OCI-M1 (cell line): Measurements from ENCODE around the gene ZDHHC24.
"Not testable (repeated sequence)": the region's sequence is repeated elsewhere in the genome, so short reads cannot be mapped to it uniquely, and the experiment has no call there.

Source experiments
- DNase-seq: peaks from one replicate; lab custom pipeline; 2025; lab: John Stamatoyannopoulos, UW

Gene ZDHHC24

DNA sequence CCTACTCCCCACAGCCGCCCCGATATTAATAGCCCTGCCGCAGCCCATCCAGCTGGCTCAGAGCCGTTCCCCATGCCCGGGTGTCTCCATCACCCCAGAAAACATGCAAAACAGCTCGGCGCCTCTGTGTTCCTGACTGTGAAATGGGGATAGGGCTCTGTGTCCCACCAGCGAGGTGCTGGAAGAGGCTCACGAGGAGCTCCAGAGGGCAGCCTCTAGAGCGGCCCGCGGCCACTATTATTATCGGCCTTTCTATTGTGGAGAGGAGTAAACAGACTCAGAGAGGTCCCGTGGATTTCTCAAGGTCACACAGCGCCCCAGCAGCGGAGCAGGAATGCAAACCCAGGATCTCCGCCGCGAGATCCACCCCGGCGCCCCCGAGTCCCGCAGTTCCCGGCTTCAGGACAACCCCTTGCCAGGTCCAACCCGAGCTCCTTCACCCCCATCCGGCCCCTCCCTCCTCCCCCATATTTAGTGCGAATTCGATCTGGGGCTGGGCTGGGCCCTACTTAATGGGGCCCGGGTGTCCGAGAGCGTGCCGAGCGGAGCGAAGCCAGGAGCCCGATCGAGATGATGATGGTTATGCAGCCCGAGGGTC is 619 bp upstream of the ZDHHC24 start, which contains the start of gene ACTN3:
ACTN3 (plus strand) TSS at position 536 of the 598 bp plus-strand sequence; CDS start at position 571, 35 bp downstream.
- no peak for DNase-seq

DNA sequence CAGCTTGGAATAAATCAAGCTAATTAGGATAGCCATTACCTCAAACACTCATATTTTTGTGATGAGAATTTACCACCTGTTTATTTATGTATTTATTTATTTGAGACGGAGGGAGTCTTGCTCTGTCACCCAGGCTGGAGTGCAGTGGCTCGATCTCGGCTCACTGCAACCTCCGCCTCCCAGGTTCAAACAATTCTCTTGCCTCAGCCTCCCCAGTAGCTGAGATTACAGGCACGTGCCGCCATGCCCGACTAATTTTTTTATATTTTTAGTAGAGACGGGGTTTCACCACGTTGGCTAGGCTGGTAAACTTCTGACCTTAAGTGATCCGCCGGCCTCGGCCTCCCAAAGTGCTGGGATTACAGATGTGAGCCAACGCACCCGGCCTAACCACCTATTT is 896 bp downstream of the ZDHHC24 start:
- not testable (repeated sequence) for DNase-seq

DNA sequence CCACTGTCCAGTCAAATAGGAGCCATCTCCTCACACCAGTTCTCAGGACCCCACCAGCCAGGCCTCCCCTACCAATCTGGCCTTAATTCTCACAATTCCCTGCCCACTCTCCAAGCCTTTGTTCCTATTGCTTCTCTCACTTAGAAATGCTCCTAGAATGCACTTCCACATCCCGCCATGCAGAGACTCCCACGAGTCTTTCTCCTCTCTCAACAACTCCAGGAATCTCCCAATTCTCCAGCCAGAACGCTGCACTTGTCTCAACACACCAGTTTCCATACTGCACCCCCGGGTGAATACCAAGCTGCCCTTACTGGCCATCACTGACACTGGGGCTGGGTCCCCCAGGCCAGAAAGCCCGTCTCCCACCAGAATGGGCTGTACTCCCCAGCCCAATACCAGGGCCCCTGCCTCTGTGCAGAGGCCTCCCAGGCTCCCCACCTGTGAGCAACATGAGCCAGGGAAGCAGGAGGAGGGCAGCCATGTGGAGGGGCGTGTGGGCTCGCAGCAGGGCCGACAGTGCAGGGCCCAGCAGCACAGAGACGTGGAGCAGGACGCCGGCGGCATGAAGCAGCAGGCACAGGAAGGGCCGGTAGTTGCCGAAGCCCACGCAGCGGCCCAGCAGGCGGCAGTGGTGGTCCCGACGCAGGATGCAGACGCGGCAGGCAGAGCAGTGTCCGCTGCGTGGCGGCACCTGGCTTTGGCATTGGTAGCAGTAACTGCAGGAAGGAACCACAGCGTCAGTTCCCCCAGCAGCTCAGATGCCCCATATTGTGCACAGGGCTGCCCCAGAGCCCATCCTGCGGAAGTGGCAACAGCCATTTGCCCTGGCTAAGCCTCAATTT is 2.4 kb downstream of the ZDHHC24 start:
- DNase-seq: no peak

DNA sequence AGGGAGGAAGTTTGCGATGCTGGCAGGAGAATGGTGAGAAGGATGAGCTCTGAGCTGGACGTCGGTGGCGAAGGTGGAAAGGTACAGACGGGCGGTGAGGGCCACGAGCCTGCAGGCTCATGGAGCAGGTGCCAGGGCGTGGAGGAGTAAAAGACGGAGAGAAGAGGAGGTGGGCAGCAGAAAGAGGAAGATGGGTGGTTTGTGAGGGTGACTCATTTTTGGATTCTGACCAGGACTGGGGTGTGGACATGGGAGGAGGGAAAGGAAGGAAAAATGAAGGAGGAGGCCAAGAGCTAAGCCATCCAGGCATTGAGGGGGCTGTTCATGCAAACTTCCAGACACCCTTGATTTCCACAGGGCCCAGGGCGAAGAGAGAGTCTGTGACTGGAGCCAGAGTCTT is 3.5 kb downstream of the ZDHHC24 start:
- no peak for DNase-seq

DNA sequence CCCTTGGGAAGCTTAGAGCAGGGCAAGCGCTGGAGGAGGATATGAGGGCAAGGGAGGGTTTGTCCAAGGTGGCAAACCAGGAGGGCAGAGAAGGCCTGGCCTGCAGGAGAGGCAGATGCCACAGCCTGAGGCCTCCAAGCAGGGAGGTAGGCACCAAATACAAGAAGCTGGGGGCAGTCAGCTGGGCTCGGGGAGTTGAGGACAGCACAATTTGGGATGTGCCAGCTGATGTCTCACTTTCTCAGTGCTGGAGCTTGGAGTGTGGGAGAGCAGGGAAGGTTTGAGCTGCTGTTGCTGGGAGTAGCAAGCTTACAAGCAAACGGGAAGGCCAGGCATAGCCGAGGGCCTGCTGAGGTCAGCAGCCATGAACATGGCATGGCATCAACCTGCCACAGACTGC is 4.0 kb downstream of the ZDHHC24 start:
- DNase-seq: no peak

DNA sequence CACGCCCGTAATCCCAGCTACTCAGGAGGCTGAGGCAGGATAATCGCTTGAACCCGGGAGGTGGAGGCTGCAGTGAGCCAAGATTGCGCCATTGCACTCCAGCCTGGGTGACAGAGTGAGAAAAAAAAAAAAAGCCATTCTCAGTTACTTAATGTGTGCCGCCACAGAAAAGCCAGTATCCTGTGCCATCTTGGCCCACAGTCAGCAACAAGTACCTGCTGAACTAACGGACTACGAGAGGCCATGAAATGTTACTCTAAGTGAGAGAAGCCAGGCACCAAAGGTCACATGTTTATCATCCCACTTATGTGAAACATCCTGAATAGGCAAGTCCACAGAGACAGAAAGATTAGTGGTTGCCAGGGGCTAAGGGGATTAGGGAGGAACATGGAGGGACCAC is 5.2 kb downstream of the ZDHHC24 start:
- not testable (repeated sequence) for DNase-seq

DNA sequence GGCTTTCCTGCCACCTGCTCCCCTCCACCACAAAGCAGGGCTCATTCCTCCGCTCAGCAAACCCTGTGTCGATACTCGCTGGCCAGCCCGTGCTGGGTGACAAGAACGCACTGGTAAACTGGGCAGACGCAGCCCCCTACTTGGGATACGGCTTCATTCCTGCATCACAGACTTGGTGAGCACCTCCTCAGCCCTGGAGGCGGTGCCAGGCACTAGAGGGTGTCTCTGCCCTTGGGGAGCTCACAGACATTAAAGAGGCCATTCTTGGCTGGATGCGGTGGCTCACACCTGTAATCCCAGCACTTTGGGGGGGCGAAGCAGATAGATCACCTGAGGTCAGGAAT is 6.0 kb downstream of the ZDHHC24 start:
- no peak for DNase-seq

DNA sequence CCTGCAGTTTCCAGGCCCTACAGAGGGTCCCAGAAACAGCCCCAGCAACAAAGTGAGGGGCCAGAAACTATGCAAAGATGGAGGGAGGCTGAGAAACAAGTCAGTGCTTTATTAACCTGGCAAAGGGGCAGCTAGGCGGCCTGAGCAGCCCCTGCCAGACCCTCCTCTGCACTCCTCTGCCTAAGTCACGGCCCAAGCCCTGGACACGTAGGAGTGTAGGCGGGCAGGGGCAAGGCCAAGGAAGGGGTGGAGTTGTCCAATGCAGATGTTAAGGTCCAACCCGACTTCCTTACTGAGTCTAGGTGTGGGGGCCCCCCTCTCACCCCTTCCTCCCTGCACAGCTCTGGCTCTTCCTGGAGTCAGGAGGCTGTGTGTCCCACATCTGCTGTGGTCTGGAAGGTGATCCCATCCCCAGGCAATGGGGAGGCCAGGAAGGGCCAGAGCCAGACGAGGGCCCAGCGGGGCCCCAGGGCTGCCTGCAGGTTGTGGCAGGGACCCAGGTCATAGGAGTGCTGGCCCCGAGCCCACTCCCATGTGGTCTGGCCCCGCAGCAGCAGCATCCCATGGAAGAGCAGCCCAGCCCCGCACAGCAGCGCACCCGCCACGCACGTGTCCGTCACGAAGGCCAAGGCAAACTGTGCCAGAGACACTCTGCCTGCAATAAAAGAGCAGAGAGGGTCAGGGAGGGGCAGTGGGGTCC is 6.5 kb downstream of the ZDHHC24 start:
- DNase-seq: no peak

DNA sequence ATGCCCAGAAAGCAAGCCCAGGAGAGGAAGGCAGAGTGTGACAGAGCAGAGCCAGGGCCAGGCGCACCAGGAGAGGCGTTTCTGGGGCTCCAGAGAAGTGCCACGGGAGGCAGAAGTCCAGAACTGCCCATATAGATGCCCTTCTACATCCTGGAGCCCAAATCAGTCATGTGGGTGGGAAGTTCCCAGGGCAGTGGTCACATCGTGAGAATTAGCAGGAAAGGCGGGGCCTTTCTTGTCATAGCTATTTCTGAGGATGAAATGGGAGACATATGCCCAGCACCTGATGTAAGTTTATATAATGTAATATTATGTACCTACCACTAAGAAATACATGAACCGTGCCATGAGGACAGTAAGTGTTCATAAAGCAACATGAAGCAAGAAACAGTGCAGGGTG is 13.1 kb downstream of the ZDHHC24 start:
- DNase-seq: no peak

DNA sequence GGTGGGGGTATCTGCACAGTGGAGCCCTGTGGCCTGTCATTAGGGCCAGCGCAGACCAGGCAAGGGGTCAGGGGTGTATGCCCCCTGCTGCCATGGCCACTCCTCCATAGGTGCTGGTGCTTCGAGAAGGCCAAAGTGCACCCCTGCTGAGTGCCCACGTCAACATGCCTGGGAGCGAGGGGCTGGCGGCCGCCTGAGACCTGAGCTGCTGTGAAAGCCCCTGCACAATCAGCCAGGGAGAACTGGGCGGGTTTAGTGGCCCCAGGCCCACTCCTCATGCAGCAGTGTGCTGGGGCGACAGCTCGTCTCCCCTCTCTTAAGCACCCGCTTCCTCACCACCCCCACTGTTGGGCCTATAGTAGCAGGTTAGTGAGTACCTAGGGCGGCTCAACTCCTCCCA is 14.0 kb downstream of the ZDHHC24 start:
- DNase-seq: no peak

DNA sequence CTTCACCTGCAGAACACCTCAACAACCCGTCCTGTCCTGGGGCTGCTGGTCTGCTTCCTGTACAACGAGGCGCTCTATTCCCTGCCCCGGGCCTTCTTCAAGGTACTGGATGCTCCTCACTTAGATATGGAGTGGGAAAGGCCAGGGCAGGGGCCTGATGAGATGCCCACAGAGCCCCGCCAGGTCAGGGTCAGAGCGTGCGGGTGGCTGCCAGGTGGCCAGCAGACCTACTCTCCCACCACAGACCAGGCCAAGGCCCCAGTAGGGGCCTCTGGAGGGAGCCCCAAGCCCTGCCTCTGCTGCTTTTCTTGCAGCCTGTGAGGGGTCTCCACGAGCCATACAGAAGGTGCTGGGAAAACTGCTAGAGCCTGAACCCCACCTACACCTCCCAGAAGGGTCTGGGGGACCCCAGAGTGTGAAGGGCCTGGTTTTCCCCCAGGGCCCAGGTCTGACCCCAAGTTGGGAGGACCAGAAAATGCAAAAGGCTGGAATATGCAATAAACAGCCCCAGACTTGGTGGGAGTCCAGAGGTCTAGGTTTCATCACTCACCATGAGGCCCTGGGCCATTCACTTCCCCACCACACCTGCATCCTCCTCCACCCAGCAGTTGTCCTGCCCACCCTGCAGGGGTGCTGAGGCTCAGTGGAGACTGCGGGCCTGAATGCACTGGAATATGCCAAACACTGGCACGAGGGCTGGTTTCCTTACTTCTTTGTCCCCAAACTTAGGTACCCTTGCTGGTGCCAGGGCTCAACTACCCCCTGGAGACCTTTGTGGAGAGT is 14.7 kb downstream of the ZDHHC24 start:
- DNase-seq: no peak

DNA sequence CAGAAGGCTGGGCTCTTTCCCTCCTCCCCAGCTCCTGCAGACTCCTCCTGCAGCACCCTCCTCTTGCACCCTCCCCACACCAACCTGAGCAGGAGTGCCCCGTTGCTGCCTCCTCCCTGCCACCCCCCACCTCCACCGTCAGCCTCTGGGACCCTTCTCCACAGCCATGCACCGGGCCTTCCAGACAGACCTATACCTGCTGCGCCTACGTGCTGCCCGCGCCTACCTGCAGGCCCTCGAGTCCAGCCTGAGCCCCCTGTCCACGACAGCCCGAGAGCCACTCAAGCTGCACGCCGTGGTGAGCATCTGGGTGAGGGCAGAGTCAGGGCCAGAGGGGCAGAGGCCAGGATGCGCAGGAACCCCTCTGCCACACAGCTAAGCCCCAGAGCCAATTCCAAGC is 16.2 kb downstream of the ZDHHC24 start:
- DNase-seq: no peak

DNA sequence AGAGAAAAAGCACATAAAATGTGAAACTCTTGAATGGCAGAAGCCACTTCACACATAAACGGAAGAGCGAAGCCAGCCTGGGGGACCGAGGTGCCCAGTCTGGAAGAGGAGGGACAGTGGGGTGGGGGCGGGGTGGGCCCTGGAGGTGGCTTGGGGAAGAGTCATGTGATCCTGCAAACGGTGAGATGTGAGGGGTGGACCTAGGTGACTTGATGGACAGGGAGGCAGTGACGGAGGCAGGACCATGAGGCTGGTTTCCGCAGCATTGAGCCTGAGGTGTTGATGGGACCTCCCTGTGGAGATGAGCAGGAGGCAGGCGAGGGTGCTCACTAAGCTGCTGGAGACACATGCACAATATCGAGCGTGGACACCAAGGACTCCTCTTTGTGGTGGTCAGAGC is 16.8 kb downstream of the ZDHHC24 start:
- DNase-seq: no peak

DNA sequence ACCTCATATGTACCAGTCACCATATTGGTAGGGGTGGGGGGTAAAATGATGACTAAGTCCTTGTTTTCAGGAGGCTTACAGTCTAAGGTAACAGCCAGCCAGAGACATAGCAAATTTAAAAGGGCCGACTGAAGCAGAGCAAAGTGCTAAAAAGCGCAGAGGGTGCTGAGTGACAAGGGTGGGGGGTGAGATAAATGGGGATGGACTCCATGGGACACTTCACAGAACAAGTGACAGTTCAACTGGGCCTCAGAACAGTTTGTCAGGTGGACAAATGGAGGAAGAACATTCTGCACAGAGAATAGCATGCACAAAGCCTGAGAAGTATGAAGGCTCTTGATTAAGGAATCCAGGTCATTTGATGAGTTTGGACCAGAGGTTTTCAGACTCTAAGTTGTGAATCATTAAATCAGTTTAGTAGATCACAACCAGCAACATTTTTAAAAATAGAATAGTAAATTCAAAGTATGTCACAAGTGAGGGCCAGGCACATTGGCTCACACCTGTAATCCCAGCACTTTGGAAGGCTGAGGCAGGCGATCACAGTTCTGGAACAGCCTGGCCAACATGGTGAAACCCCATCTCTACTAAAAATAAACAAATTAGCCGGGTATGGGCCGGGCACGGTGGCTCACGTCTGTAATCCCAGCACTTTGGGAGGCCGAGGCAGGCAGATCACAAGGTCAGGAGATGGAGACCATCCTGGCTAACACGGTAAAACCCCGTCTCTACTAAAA is 21.4 kb downstream of the ZDHHC24 start:
- DNase-seq: no peak

DNA sequence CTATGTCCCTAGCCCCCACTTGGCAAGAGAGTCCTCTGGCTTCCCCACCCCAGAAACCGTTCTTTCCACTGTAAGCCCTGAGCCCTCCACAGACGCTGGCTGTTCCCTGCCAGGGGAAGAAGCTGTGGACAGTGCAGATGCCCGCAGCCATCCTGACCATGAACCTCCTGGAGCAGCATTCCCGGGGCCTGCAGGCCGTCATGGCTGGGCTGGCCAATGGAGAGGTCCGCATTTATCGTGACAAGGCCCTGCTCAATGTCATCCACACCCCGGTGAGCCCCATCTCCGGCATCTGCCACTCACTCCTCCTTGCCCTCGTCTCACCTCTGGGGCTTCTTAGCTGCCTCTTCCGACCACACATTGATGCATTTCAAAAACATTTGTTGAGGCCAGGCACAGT is 22.2 kb downstream of the ZDHHC24 start:
- no peak for DNase-seq

DNA sequence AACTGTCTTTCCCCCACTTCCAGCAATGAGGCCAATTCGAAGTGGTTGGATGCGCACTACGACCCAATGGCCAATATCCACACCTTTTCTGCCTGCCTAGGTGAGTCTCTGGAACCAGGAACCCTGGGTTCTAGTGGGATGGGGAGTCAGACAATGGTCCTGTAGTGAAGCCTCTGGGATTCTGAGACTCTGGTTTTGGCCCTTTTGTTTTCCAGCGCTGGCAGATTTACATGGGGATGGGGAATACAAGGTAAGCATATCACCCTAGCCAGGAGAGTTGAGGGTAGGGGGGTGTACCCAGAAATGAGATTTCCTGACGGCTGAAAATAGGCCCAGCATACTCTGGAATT is 34.9 kb downstream of the ZDHHC24 start:
- DNase-seq: no peak

DNA sequence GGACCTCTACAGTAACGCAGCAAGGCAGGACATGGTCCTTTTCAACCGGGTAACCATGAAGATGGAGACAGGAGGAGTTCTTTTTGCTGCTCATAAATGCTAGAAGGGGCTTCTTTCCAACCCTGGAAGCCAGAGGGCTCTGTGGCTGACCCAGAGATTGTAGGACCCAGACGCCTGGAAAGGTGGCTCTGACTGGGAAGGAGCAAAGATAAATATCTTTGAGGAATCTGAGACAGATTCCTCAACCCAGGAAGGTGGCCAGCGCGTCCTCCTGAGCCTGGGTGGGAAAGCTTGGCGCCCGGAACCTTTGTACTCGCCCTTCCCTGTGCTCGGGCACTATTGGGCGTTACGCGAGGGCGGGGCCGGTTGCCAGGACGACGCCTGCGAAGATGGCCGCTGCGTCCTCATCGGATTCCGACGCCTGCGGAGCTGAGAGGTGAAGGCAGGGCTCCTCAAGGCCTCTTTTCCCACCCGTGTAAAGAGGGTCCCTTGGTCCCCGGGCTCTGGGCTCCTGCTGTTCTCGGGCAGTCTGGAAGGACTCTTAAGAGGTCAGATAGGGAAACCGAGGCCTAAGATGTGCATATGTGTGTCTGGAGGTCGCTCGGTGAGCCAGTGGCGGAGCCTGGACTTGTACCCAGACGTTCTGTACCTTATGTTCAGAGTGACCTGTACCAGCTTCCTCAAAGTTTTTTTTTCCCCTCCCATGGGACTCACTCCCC is 35.4 kb downstream of the ZDHHC24 start, which contains the start of gene BBS1:
BBS1 (plus strand) TSS at position 365 of the 719 bp plus-strand sequence; CDS start at position 390, 25 bp downstream.
- DNase-seq: peak; percentile 88

DNA sequence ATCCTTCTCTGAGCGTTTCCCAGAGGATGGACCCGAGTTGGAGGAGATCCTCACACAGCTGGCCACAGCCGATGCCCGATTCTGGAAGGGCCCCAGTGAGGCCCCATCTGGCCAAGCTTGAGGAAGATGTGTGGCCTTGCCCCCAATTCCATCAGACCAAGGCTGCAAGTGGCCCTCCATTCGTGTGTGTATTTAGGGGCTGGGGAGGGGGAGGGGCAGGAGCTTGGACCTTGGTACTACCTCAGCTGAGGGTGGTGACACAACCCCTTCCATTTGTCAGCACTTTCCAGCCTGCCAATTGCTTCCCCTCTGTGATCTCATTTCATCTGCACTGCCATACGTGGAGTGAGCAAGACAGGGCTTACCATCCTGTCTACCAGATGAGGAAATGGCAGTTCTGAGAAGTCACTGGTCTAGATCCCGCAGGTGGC is 36.7 kb downstream of the ZDHHC24 start:
- DNase-seq: peak; percentile 47

DNA sequence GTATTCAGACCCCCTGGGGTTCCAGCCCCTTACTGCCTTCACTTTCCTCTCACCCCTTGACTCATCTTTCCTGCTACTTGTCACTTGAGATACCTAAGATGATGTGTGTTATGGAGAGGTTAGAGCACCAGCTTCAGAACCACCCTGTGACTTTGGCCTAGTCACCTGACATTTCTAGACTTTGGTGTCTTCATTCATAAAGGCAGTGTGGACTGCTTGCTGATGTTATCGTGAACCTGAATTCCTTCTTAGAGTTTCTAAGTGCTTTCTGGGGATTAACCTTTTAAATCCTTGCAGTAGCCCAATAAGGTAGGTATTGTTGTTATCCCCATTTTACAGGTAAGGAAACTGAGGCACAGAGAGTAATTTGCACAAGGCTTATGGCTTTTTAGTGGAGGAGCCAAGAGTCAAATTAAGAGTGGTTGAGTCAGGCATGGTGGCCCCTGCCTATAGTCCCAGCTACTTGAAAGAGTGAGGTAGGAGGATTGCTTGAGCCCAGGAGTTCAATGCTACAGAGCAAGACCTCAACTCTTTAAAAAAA is 40.5 kb downstream of the ZDHHC24 start:
- no peak for DNase-seq

DNA sequence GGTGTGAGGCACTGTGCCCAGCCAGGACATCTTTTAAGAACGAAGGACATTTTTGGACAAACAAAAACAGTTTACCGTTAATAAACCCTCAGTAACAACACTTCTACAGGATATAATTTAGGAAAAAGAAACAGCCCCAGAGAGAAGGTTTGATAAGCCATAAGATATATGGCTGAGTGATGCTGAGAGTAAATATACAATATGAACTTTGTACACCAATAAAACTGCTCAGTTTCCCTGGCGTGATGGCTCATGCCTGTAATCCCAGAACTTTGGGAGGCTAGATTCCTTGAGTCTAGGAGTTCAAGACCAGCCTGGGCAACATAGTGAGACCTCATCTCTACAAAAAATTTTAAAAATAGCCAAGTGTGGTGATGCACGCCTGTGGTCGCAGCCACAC is 47.3 kb downstream of the ZDHHC24 start:
- no peak for DNase-seq

DNA sequence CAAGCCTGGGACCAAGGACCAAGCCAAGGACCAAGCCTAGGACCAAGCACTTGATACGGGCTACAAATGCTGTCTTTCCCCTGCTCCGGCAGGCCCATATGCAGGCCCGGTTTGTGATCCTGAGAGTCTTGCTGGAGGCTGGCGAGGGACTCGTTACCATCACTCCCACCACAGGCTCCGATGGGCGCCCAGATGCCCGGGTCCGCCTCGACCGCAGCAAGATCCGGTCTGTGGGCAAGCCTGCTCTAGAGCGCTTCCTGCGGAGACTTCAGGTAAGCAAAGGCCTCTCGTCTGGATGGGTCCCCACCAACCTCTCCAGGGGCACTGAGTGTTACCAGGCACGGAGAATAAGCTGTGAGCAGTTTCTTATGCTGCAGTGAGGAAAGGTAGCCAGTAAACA is 48.6 kb downstream of the ZDHHC24 start:
- DNase-seq: no peak
